GM23338 (cell line): ENCODE data around the gene NDST1. TPM values are rescaled to one million over a fixed set of nuclear protein-coding genes. Genes with fewer than 3 reads are reported as not detected.

ENCODE experiments used
- ATAC-seq: fragments of 200-7000 bp; cut with Tn5 transposase; 3 replicates; pipeline ENCODE4 v1.9.1; 2020
- DNase-seq: peaks from one replicate; pipeline ENCODE4 v3.0.0-alpha.2; 2015; ENCODE audit warnings: low spot score
- H2AFZ ChIP-seq: fragments of 200-600 bp; sonication (generic); 2 replicates; pipeline ENCODE4 v1.8.0; 2016; ENCODE audit warnings: antibody characterized with exemption, mild to moderate bottlenecking, moderate library complexity
- H3F3A ChIP-seq: fragments of 200-600 bp; sonication (generic); replicated peaks from 2 replicates; pipeline ENCODE4 v1.8.0; 2017; ENCODE audit warnings: antibody characterized with exemption, mixed run types, low read depth
- H3K27ac ChIP-seq: fragments of 200-600 bp; sonication (generic); 2 replicates; pipeline ENCODE4 v1.6.1; 2016; ENCODE audit warnings: low read depth
- H3K27me3 ChIP-seq: fragments of 200-600 bp; sonication (generic); 2 replicates; pipeline ENCODE4 v1.8.0; 2016; ENCODE audit warnings: mild to moderate bottlenecking, mixed run types, moderate library complexity; ENCODE audit not compliant: insufficient read depth
- H3K36me3 ChIP-seq: fragments of 200-600 bp; sonication (generic); 2 replicates; pipeline ENCODE4 v1.8.0; 2016; ENCODE audit warnings: mild to moderate bottlenecking; ENCODE audit not compliant: insufficient read depth
- H3K4me1 ChIP-seq: fragments of 200-600 bp; sonication (generic); 2 replicates; pipeline ENCODE4 v1.8.0; 2016; ENCODE audit warnings: mild to moderate bottlenecking, moderate library complexity; ENCODE audit not compliant: insufficient read depth
- H3K4me2 ChIP-seq: fragments of 200-600 bp; sonication (generic); 2 replicates; pipeline ENCODE4 v1.7.1; 2017; ENCODE audit warnings: mixed run types
- H3K4me3 ChIP-seq: fragments of 200-600 bp; sonication (generic); 2 replicates; pipeline ENCODE4 v1.6.1; 2016; ENCODE audit warnings: mixed run types
- H3K79me2 ChIP-seq: fragments of 200-600 bp; sonication (generic); replicated peaks from 2 replicates; pipeline ENCODE4 v1.8.0; 2017; ENCODE audit warnings: mild to moderate bottlenecking; ENCODE audit not compliant: insufficient read depth
- H3K9me2 ChIP-seq: fragments of 200-600 bp; sonication (generic); 2 replicates; pipeline ENCODE4 v1.8.0; 2017; ENCODE audit not compliant: insufficient read depth
- H4K20me1 ChIP-seq: fragments of 200-600 bp; sonication (generic); replicated peaks from 2 replicates; pipeline ENCODE4 v1.8.0; 2017; ENCODE audit warnings: mild to moderate bottlenecking; ENCODE audit not compliant: insufficient read depth
- H3K27ac Mint-ChIP-seq: 2 replicates; pipeline ENCODE4 v1.8.0; 2020; ENCODE audit warnings: inconsistent platforms, mild to moderate bottlenecking, moderate library complexity, mixed read lengths
- H3K27me3 Mint-ChIP-seq: 3 replicates; pipeline ENCODE4 v1.8.0; 2022; ENCODE audit warnings: low read depth, mild to moderate bottlenecking, moderate library complexity, mixed read lengths, inconsistent platforms; ENCODE audit not compliant: insufficient read depth, poor library complexity
- H3K36me3 Mint-ChIP-seq: 3 replicates; pipeline ENCODE4 v1.8.0; 2021; ENCODE audit warnings: low read depth, mild to moderate bottlenecking, inconsistent platforms, moderate library complexity, mixed read lengths
- H3K4me1 Mint-ChIP-seq: 3 replicates; pipeline ENCODE4 v1.8.0; 2020; ENCODE audit warnings: mild to moderate bottlenecking, inconsistent platforms, mixed read lengths
- H3K4me3 Mint-ChIP-seq: 3 replicates; pipeline ENCODE4 v1.8.0; 2021; ENCODE audit warnings: moderate library complexity, mild to moderate bottlenecking, inconsistent platforms, mixed read lengths
- H3K9me3 Mint-ChIP-seq: 3 replicates; pipeline ENCODE4 v1.8.0; 2020; ENCODE audit warnings: moderate library complexity, mild to moderate bottlenecking, inconsistent platforms, mixed read lengths
- EZH2 ChIP-seq: fragments of 200-600 bp; sonication (generic); IDR thresholded peaks from one replicate; pipeline ENCODE4 v1.8.0; 2017; ENCODE audit warnings: antibody characterized with exemption, mild to moderate bottlenecking, low read depth; ENCODE audit not compliant: unreplicated experiment
- EZH2phosphoT487 ChIP-seq: fragments of 200-600 bp; sonication (generic); IDR thresholded peaks from one replicate; pipeline ENCODE4 v1.8.1; 2018; ENCODE audit warnings: antibody characterized with exemption; ENCODE audit not compliant: unreplicated experiment
- JUNB ChIP-seq: IDR thresholded peaks from one replicate; pipeline ENCODE4 v1.6.1; 2016; ENCODE audit warnings: antibody characterized with exemption; ENCODE audit not compliant: unreplicated experiment
- POLR2AphosphoS5 ChIP-seq: IDR thresholded peaks from 2 replicates; pipeline ENCODE4 v1.6.1; 2016; ENCODE audit warnings: antibody characterized with exemption, low read depth
- ZNF114 ChIP-seq: fragments of 250-450 bp; sonication (Bioruptor Pico); IDR thresholded peaks from 2 replicates; pipeline ENCODE4 v1.5.0; 2020; ENCODE audit warnings: mild to moderate bottlenecking, moderate library complexity
- ZNF331 ChIP-seq: fragments of 250-450 bp; sonication (Bioruptor Pico); IDR thresholded peaks from 2 replicates; pipeline ENCODE4 v1.5.0; 2020; ENCODE audit warnings: low read depth, mild to moderate bottlenecking, moderate library complexity
- polyA plus RNA-seq: library from polyadenylated mRNA; unstranded; fragments of >200 nt; fragmentation: Nextera tagmentation; extraction: Ambion mirVana; gene quantifications from 2 replicates; pipeline ENCODE4 v1.2.1, GENCODE V29; 2016
- total RNA-seq: library from RNA; depleted of rRNA; stranded (reverse); fragments of >200 nt; shearing (Covaris generic); gene quantifications from 2 replicates; pipeline ENCODE4 v1.2.3, GENCODE V29; 2014
- TF ChIP-seq, protein P1 (sequence below): fragments of 250-450 bp; sonication (Bioruptor Pico); IDR thresholded peaks from 2 replicates; pipeline ENCODE4 v1.5.0; 2020; ENCODE audit warnings: mild to moderate bottlenecking, moderate library complexity
- TF ChIP-seq, protein P2 (sequence below): IDR thresholded peaks from 2 replicates; pipeline ENCODE4 v1.6.1; 2016; ENCODE audit warnings: antibody characterized with exemption
- TF ChIP-seq, protein P3 (sequence below), 2 experiments: fragments of 200-600 bp in 1 of 2; sonication (generic) in 1 of 2; conservative IDR thresholded peaks; 2 replicates each; pipeline versions ENCODE4 v1.5.1 to v1.6.1; 2016 to 2017; ENCODE audit warnings: antibody characterized with exemption in 2 of 2, low read depth in 2 of 2, mild to moderate bottlenecking in 2 of 2, moderate library complexity in 1 of 2

NDST1 gene
- total and polyA plus RNA-seq, 2 experiments from 2014 or later = 7.3 to 85.0 TPM

DNA sequence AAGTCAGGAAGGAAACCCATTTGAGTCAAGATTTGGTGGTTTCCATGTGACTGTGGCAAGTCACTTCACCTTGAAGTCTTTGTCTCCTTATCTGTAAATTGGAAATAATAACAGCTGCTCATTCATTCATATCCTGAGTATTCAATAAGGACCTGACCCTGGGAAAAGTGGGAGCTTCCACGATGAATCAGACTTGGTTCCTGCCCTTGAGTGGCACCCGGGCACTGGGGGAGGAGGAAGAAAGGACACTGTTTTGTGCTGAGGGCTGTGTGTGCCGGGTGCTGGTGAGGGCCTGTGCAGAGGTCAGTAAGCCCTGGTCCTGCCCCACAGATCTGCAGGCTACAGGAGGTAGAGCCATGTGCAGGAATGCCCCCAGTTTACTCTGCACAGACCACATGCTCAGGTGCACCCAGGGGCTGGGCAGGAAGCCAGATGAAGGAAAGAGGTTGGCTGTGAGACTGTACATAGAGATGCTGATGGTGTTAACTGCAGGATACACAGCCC is 6.8 kb downstream of the NDST1 start (continued):
- TF ChIP-seq, protein P1, sequence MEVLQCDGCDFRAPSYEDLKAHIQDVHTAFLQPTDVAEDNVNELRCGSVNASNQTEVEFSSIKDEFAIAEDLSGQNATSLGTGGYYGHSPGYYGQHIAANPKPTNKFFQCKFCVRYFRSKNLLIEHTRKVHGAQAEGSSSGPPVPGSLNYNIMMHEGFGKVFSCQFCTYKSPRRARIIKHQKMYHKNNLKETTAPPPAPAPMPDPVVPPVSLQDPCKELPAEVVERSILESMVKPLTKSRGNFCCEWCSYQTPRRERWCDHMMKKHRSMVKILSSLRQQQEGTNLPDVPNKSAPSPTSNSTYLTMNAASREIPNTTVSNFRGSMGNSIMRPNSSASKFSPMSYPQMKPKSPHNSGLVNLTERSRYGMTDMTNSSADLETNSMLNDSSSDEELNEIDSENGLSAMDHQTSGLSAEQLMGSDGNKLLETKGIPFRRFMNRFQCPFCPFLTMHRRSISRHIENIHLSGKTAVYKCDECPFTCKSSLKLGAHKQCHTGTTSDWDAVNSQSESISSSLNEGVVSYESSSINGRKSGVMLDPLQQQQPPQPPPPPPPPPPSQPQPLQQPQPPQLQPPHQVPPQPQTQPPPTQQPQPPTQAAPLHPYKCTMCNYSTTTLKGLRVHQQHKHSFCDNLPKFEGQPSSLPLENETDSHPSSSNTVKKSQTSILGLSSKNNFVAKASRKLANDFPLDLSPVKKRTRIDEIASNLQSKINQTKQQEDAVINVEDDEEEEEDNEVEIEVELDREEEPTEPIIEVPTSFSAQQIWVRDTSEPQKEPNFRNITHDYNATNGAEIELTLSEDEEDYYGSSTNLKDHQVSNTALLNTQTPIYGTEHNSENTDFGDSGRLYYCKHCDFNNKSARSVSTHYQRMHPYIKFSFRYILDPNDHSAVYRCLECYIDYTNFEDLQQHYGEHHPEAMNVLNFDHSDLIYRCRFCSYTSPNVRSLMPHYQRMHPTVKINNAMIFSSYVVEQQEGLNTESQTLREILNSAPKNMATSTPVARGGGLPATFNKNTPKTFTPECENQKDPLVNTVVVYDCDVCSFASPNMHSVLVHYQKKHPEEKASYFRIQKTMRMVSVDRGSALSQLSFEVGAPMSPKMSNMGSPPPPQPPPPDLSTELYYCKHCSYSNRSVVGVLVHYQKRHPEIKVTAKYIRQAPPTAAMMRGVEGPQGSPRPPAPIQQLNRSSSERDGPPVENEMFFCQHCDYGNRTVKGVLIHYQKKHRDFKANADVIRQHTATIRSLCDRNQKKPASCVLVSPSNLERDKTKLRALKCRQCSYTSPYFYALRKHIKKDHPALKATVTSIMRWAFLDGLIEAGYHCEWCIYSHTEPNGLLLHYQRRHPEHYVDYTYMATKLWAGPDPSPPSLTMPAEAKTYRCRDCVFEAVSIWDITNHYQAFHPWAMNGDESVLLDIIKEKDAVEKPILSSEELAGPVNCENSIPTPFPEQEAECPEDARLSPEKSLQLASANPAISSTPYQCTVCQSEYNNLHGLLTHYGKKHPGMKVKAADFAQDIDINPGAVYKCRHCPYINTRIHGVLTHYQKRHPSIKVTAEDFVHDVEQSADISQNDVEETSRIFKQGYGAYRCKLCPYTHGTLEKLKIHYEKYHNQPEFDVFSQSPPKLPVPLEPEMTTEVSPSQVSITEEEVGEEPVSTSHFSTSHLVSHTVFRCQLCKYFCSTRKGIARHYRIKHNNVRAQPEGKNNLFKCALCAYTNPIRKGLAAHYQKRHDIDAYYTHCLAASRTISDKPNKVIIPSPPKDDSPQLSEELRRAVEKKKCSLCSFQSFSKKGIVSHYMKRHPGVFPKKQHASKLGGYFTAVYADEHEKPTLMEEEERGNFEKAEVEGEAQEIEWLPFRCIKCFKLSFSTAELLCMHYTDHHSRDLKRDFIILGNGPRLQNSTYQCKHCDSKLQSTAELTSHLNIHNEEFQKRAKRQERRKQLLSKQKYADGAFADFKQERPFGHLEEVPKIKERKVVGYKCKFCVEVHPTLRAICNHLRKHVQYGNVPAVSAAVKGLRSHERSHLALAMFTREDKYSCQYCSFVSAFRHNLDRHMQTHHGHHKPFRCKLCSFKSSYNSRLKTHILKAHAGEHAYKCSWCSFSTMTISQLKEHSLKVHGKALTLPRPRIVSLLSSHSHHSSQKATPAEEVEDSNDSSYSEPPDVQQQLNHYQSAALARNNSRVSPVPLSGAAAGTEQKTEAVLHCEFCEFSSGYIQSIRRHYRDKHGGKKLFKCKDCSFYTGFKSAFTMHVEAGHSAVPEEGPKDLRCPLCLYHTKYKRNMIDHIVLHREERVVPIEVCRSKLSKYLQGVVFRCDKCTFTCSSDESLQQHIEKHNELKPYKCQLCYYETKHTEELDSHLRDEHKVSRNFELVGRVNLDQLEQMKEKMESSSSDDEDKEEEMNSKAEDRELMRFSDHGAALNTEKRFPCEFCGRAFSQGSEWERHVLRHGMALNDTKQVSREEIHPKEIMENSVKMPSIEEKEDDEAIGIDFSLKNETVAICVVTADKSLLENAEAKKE = no peak
- TF ChIP-seq ZNF114 (CRISPR knock-in tag) (no peak), POLR2AphosphoS5 (no peak), EZH2 (no peak)

DNA sequence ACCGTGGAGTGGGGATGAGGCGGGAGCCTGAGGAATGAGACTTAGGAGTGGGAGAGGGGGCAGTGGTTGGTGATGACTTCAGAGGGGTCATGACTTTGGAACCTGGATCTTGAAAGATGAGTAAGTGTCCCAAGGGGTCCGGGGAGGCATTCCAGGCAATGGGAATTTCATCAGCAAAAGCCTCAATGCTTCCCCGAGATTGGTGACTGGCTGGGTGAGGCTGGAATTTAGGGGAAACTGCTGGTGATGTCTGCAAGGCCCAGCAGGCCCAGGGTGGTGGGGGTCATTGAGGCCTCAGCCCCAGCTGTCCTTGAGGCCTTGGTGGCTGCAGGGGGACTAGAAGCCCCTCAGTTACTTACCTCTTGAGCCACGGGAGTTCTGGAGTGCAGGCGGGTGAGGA is 7.5 kb downstream of the NDST1 start:
- peaks cover 28% of the 10 kb centered on the region for H3K4me1 ChIP-seq
- no peak overlapping the region for H2AFZ ChIP-seq
- H3K36me3 Mint-ChIP-seq = peaks cover 6% of the 10 kb centered on the region; the same call in 2 of the 3 replicates
- H3K4me3 Mint-ChIP-seq = no peak overlapping the region
- no peak for DNase-seq
- ATAC-seq = no peak
- no peaks in the 10 kb centered on the region for H3K36me3 ChIP-seq
- peak overlapping the region; percentile 93 for H3K27ac Mint-ChIP-seq
- no peaks in the 10 kb centered on the region for H3K27me3 ChIP-seq
- peaks cover 53% of the 10 kb centered on the region for H3K4me1 Mint-ChIP-seq
- no peak overlapping the region for H3K4me3 ChIP-seq
- H4K20me1 ChIP-seq = peaks cover 30% of the 10 kb centered on the region
- no peaks in the 10 kb centered on the region for H3K9me3 Mint-ChIP-seq
- H3K27ac ChIP-seq = no peak overlapping the region
- peaks cover 29% of the 10 kb centered on the region for H3K27me3 Mint-ChIP-seq
- H3K79me2 ChIP-seq = peaks cover 91% of the 10 kb centered on the region
- no peaks in the 10 kb centered on the region for H3K9me2 ChIP-seq
- no peak overlapping the region for H3K4me2 ChIP-seq
- H3F3A ChIP-seq = 0 out of 2 replicates have a peak, but pooled peaks cover 6% of the 10 kb centered on the region
- TF ChIP-seq JUNB (no peak), EZH2phosphoT487 (no peak), ZNF331 (CRISPR knock-in tag) (no peak), EZH2 (no peak), POLR2AphosphoS5 (no peak)
- TF ChIP-seq, protein P2, sequence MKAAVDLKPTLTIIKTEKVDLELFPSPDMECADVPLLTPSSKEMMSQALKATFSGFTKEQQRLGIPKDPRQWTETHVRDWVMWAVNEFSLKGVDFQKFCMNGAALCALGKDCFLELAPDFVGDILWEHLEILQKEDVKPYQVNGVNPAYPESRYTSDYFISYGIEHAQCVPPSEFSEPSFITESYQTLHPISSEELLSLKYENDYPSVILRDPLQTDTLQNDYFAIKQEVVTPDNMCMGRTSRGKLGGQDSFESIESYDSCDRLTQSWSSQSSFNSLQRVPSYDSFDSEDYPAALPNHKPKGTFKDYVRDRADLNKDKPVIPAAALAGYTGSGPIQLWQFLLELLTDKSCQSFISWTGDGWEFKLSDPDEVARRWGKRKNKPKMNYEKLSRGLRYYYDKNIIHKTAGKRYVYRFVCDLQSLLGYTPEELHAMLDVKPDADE = no peak
- TF ChIP-seq, protein P3, sequence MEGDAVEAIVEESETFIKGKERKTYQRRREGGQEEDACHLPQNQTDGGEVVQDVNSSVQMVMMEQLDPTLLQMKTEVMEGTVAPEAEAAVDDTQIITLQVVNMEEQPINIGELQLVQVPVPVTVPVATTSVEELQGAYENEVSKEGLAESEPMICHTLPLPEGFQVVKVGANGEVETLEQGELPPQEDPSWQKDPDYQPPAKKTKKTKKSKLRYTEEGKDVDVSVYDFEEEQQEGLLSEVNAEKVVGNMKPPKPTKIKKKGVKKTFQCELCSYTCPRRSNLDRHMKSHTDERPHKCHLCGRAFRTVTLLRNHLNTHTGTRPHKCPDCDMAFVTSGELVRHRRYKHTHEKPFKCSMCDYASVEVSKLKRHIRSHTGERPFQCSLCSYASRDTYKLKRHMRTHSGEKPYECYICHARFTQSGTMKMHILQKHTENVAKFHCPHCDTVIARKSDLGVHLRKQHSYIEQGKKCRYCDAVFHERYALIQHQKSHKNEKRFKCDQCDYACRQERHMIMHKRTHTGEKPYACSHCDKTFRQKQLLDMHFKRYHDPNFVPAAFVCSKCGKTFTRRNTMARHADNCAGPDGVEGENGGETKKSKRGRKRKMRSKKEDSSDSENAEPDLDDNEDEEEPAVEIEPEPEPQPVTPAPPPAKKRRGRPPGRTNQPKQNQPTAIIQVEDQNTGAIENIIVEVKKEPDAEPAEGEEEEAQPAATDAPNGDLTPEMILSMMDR (conservative IDR thresholded peaks at IDR 0.05; ENCODE audit: low read depth in 2 of 2) = no peak
